ENCODE measurements around the gene CFL2.

Gene CFL2

GRCh38 chr14:34665785-34666435 is 48.5 kb downstream of the CFL2 start:
- ChIA-PET POLR2A (no interaction called here), CTCF (no interaction called here)
- Histone ChIP-seq H3K4me3 (ENCODE audit: low read depth, low read length) (no peak overlapping the region), H3K27ac (ENCODE audit: extremely low read depth, low read depth, low read length) (no peak overlapping the region), H3K36me3 (ENCODE audit: control insufficient read depth in 2 of 2, insufficient read depth in 1 of 2, low read length in 2 of 2) (no peaks in the 10 kb centered on the region), H3K4me1 (ENCODE audit: control insufficient read depth, insufficient read depth, low read length) (no peaks in the 10 kb centered on the region), H3K9me3 (ENCODE audit: control insufficient read depth, insufficient read depth, low read depth, low read length) (no peaks in the 10 kb centered on the region)
- no peak for TF ChIP-seq ZNF391 (tag by site-specific recombination; IDR thresholded peaks at IDR 0.05; ENCODE audit: borderline replicate concordance, low read depth)
- TF ChIP-seq WT1 (tag by site-specific recombination; IDR thresholded peaks at IDR 0.05) = no peak
- TF ChIP-seq ZNF510 (tag by site-specific recombination; IDR thresholded peaks at IDR 0.05; ENCODE audit: insufficient replicate concordance) = no peak
- TF ChIP-seq, protein P1, sequence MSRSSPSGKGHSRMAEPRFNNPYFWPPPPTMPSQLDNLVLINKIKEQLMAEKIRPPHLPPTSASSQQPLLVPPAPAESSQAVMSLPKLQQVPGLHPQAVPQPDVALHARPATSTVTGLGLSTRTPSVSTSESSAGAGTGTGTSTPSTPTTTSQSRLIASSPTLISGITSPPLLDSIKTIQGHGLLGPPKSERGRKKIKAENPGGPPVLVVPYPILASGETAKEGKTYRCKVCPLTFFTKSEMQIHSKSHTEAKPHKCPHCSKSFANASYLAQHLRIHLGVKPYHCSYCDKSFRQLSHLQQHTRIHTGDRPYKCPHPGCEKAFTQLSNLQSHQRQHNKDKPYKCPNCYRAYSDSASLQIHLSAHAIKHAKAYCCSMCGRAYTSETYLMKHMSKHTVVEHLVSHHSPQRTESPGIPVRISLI (tag by site-specific recombination; IDR thresholded peaks at IDR 0.05) = no peak
- TF ChIP-seq ZNF529 (tag by site-specific recombination; IDR thresholded peaks at IDR 0.05; ENCODE audit: insufficient replicate concordance) = no peak
- TF ChIP-seq ZFP69B (tag by site-specific recombination; IDR thresholded peaks at IDR 0.05) = no peak
- no peak for TF ChIP-seq ZNF280D (tag by site-specific recombination; IDR thresholded peaks at IDR 0.05)
- TF ChIP-seq ZNF768 (tag by site-specific recombination; IDR thresholded peaks at IDR 0.05) = no peak
- TF ChIP-seq ZNF473 (tag by site-specific recombination; IDR thresholded peaks at IDR 0.05) = no peak
- no peak for TF ChIP-seq ZNF426 (tag by site-specific recombination; IDR thresholded peaks at IDR 0.05)
- no peak for TF ChIP-seq ZNF837 (tag by site-specific recombination; IDR thresholded peaks at IDR 0.05)
- no peak for TF ChIP-seq BCL11B (tag by site-specific recombination; IDR thresholded peaks at IDR 0.05; ENCODE audit: low read depth)
- no peak for TF ChIP-seq INSM2 (tag by site-specific recombination; IDR thresholded peaks at IDR 0.05)
- TF ChIP-seq, protein P2, sequence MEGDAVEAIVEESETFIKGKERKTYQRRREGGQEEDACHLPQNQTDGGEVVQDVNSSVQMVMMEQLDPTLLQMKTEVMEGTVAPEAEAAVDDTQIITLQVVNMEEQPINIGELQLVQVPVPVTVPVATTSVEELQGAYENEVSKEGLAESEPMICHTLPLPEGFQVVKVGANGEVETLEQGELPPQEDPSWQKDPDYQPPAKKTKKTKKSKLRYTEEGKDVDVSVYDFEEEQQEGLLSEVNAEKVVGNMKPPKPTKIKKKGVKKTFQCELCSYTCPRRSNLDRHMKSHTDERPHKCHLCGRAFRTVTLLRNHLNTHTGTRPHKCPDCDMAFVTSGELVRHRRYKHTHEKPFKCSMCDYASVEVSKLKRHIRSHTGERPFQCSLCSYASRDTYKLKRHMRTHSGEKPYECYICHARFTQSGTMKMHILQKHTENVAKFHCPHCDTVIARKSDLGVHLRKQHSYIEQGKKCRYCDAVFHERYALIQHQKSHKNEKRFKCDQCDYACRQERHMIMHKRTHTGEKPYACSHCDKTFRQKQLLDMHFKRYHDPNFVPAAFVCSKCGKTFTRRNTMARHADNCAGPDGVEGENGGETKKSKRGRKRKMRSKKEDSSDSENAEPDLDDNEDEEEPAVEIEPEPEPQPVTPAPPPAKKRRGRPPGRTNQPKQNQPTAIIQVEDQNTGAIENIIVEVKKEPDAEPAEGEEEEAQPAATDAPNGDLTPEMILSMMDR (tag by site-specific recombination; IDR thresholded peaks at IDR 0.05) = no peak
- no peak for TF ChIP-seq ZNF621 (tag by site-specific recombination; IDR thresholded peaks at IDR 0.05)

- POLR2A ChIA-PET = interaction anchor here (0.6 kb wide), 1 partner anchor 54 kb away, joined by 6 read pairs; no protein-coding TSS in a partner anchor
- CTCF ChIA-PET = interaction anchor here (0.6 to 0.8 kb wide), 3 partner anchors 9 to 498 kb away, joined by 3 to 5 read pairs (median 3); no protein-coding TSS in a partner anchor
- no peaks in the 10 kb centered on the region for H3K4me1 ChIP-seq (ENCODE audit: control insufficient read depth, insufficient read depth, low read length)
- no peaks in the 10 kb centered on the region for H3K36me3 ChIP-seq (ENCODE audit: control insufficient read depth in 2 of 2, insufficient read depth in 1 of 2, low read length in 2 of 2)
- no peaks in the 10 kb centered on the region for H3K9me3 ChIP-seq (ENCODE audit: control insufficient read depth, insufficient read depth, low read depth, low read length)
- H3K4me3 ChIP-seq (ENCODE audit: low read depth, low read length) = no peak overlapping the region
- no peak overlapping the region for H3K27ac ChIP-seq (ENCODE audit: extremely low read depth, low read depth, low read length)
- TF ChIP-seq KLF8 (tag by site-specific recombination; IDR thresholded peaks at IDR 0.05) (no peak), ZNF433 (tag by site-specific recombination; IDR thresholded peaks at IDR 0.05; ENCODE audit: low read depth) (0 out of 2 replicates have a peak, but pooled peaks have one; percentile 23), ZNF341 (tag by site-specific recombination; IDR thresholded peaks at IDR 0.05; ENCODE audit: low read depth) (no peak), ZNF426 (tag by site-specific recombination; IDR thresholded peaks at IDR 0.05) (peak; percentile 59), ZNF664 (tag by site-specific recombination; IDR thresholded peaks at IDR 0.05) (0 out of 2 replicates have a peak, but pooled peaks have one; percentile 23), PRDM1 (tag by site-specific recombination; IDR thresholded peaks at IDR 0.05) (no peak), ZNF394 (tag by site-specific recombination; IDR thresholded peaks at IDR 0.05; ENCODE audit: borderline replicate concordance) (peak; percentile 85; the same call in 1 of the 2 replicates), ZBTB8A (tag by site-specific recombination; IDR thresholded peaks at IDR 0.05) (peak; percentile 36), ZNF623 (tag by site-specific recombination; IDR thresholded peaks at IDR 0.05) (peak; percentile 56)
- TF ChIP-seq, protein P3, sequence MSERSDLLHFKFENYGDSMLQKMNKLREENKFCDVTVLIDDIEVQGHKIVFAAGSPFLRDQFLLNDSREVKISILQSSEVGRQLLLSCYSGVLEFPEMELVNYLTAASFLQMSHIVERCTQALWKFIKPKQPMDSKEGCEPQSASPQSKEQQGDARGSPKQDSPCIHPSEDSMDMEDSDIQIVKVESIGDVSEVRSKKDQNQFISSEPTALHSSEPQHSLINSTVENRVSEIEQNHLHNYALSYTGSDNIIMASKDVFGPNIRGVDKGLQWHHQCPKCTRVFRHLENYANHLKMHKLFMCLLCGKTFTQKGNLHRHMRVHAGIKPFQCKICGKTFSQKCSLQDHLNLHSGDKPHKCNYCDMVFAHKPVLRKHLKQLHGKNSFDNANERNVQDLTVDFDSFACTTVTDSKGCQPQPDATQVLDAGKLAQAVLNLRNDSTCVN (tag by site-specific recombination; optimal IDR thresholded peaks at IDR 0.05) = no peak
These were observed 51.8 kb downstream of the CFL2 start for GRCh38 chr14:34662561-34663088.
